K562 (cell line): ENCODE results near the gene PSMG3. TPM values are rescaled to one million over a fixed set of nuclear protein-coding genes. Genes with fewer than 3 reads are reported as not detected.

Experiments used
- ATF7 ChIP-seq: fragments of 450-650 bp; IDR thresholded peaks from 2 replicates; pipeline ENCODE4 v1.7.1; 2014; ENCODE audit warnings: mild to moderate bottlenecking, moderate library complexity
- CREM ChIP-seq: IDR thresholded peaks from 2 replicates; pipeline ENCODE4 v1.6.1; 2014; ENCODE audit warnings: antibody characterized with exemption, low read depth
- CXXC5 ChIP-seq: fragments of 250-450 bp; sonication (Bioruptor Pico); IDR thresholded peaks from 2 replicates; pipeline ENCODE4 v1.8.0; 2022; ENCODE audit warnings: inconsistent platforms, mild to moderate bottlenecking, moderate library complexity
- ETV5 ChIP-seq: sonication (generic); formaldehyde crosslinking; IDR thresholded peaks from 2 replicates; pipeline ENCODE4 v1.4.0; 2020; ENCODE audit warnings: low read depth, mild to moderate bottlenecking, missing genetic modification reagents
- JUNB ChIP-seq: fragments of 450-650 bp; formaldehyde crosslinking; conservative IDR thresholded peaks from 2 replicates; pipeline ENCODE4 v1.4.0; 2020; ENCODE audit warnings: mild to moderate bottlenecking
- KDM1A ChIP-seq, 2 experiments: fragments of 450-650 bp; IDR thresholded peaks; 2 replicates each; pipeline ENCODE4 v1.6.1; 2016; ENCODE audit warnings: mild to moderate bottlenecking in 2 of 2
- KLF10 ChIP-seq: fragments of 250-450 bp; sonication (Bioruptor Pico); IDR thresholded peaks from 2 replicates; pipeline ENCODE4 v1.6.1; 2021; ENCODE audit warnings: matching md5 sums
- MAZ ChIP-seq, 2 experiments: fragments of 450-650 bp in 1 of 2; sonication (generic) in 1 of 2; formaldehyde crosslinking; IDR thresholded peaks in 1 of 2; conservative IDR thresholded peaks in 1 of 2; 2 replicates each; pipeline versions ENCODE4 v1.4.0 to v1.5.0; 2020; ENCODE audit warnings: mild to moderate bottlenecking in 1 of 2, missing genetic modification reagents in 1 of 2
- MYNN ChIP-seq, 2 experiments: sonication (generic); formaldehyde crosslinking in 1 of 2; IDR thresholded peaks; 2 replicates each; pipeline versions ENCODE4 v1.5.0 to v1.6.1; 2016 to 2020; ENCODE audit warnings: antibody characterized with exemption in 1 of 2, missing genetic modification reagents in 1 of 2
- RB1 ChIP-seq: fragments of 450-650 bp; IDR thresholded peaks from 2 replicates; pipeline ENCODE4 v1.6.1; 2017; ENCODE audit warnings: low read depth, mild to moderate bottlenecking
- RBM25 ChIP-seq: fragments of 200-400 bp; formaldehyde crosslinking; IDR thresholded peaks from 2 replicates; pipeline ENCODE4 v1.6.1; 2018; ENCODE audit warnings: low read length, low read depth, moderate library complexity; ENCODE audit not compliant: severe bottlenecking
- RFX1 ChIP-seq: fragments of 450-650 bp; IDR thresholded peaks from 2 replicates; pipeline ENCODE4 v1.6.1; 2016; ENCODE audit warnings: mild to moderate bottlenecking, moderate library complexity
- SMARCA4 ChIP-seq: fragments of 450-650 bp; IDR thresholded peaks from 2 replicates; pipeline ENCODE4 v1.6.1; 2016
- SP1 ChIP-seq: sonication (generic); formaldehyde crosslinking; IDR thresholded peaks from 2 replicates; pipeline ENCODE4 v1.8.1; 2022; ENCODE audit warnings: mild to moderate bottlenecking, missing genetic modification reagents
- TEAD2 ChIP-seq: fragments of 450-650 bp; IDR thresholded peaks from 2 replicates; pipeline ENCODE4 v1.6.1; 2016; ENCODE audit warnings: missing genetic modification characterization, control low read depth, missing compliant biosample characterization
- VEZF1 ChIP-seq: fragments of 200-800 bp; sonication (Bioruptor generic); IDR thresholded peaks from 2 replicates; pipeline ENCODE4 v1.6.1; 2017; ENCODE audit warnings: missing genetic modification characterization, missing compliant biosample characterization
- ZFP30 ChIP-seq: fragments of 250-450 bp; sonication (Bioruptor Pico); IDR thresholded peaks from 2 replicates; pipeline ENCODE4 v1.8.0; 2022; ENCODE audit warnings: moderate library complexity, mild to moderate bottlenecking, inconsistent platforms, borderline replicate concordance
- ZFX ChIP-seq: sonication (generic); formaldehyde crosslinking; IDR thresholded peaks from 2 replicates; pipeline ENCODE4 v1.8.0; 2022; ENCODE audit warnings: mild to moderate bottlenecking, missing genetic modification reagents, moderate library complexity
- ZNF140 ChIP-seq: fragments of 250-450 bp; sonication (Bioruptor Pico); IDR thresholded peaks from 2 replicates; pipeline ENCODE4 v1.8.0; 2021; ENCODE audit warnings: moderate library complexity, mild to moderate bottlenecking, inconsistent platforms
- ZNF589 ChIP-seq: fragments of 200-800 bp; sonication (Bioruptor generic); IDR thresholded peaks from 2 replicates; pipeline ENCODE4 v1.6.1; 2016; ENCODE audit warnings: low read depth, missing genetic modification characterization, missing compliant biosample characterization
- ZNF778 ChIP-seq: fragments of 450-650 bp; formaldehyde crosslinking; IDR thresholded peaks from 2 replicates; pipeline ENCODE4 v1.4.0; 2020; ENCODE audit warnings: mild to moderate bottlenecking, moderate library complexity
- polyA plus RNA-seq, 8 experiments: library from polyadenylated mRNA; depleted of rRNA in 4 of 8; stranded (reverse) in 5 of 8; unstranded in 3 of 8; fragments of >200 nt; fragmentation: Nextera tagmentation in 2 of 8; fragmentation: Illumina TruSeq in 1 of 8; extraction: Ambion mirVana in 2 of 8; extraction: Trizol in 1 of 8; gene quantifications; 2 replicates each; pipeline versions ENCODE4 v1.2.1 to v1.2.3, GENCODE V29; 2011 to 2014; ENCODE audit warnings: inconsistent platforms in 1 of 8, missing spikeins in 1 of 8
- total RNA-seq, 7 experiments: library from RNA; depleted of rRNA in 6 of 7; stranded (reverse); fragments of >200 nt in 6 of 7; fragmentation: Illumina TruSeq in 2 of 7; extraction: Trizol in 2 of 7; gene quantifications; 2 replicates each; pipeline versions ENCODE4 v1.2.1 to v1.2.3, GENCODE V29; 2011 to 2021; ENCODE audit warnings: low replicate concordance in 1 of 7
- TF ChIP-seq, protein P1 (sequence below), 2 experiments: fragments of 450-650 bp in 1 of 2; sonication (generic) in 1 of 2; formaldehyde crosslinking in 1 of 2; IDR thresholded peaks in 1 of 2; conservative IDR thresholded peaks in 1 of 2; 2 replicates each; pipeline versions ENCODE4 v1.6.1 to v1.8.1; 2016 to 2023; ENCODE audit warnings: mild to moderate bottlenecking in 2 of 2, moderate library complexity in 2 of 2, inconsistent platforms in 1 of 2, missing genetic modification reagents in 1 of 2
- TF ChIP-seq, protein P2 (sequence below): fragments of 450-650 bp; IDR thresholded peaks from 2 replicates; pipeline ENCODE4 v1.6.1; 2017; ENCODE audit warnings: antibody characterized with exemption

The PSMG3 gene
- total and polyA plus RNA-seq, 9 of the 15 experiments (the other 6 are each of a cell fraction or from before 2014, with no cell fraction given) = 34.8 to 122 (median 80.1) TPM

GRCh38 chr7:1536743-1537534 lies 32.9 kb downstream of the PSMG3 start (continued):
- TF ChIP-seq, protein P1, sequence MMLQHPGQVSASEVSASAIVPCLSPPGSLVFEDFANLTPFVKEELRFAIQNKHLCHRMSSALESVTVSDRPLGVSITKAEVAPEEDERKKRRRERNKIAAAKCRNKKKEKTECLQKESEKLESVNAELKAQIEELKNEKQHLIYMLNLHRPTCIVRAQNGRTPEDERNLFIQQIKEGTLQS (IDR thresholded peaks at IDR 0.05) = peak; percentile 96
- TF ChIP-seq, protein P1 (CRISPR knock-in tag; conservative IDR thresholded peaks at IDR 0.05) = peak; percentile 95
- TF ChIP-seq SP1 (CRISPR knock-in tag) (no peak), ZFX (CRISPR knock-in tag) (peak; percentile 44; the same call in 1 of the 2 replicates), RFX1 (no peak), ZFP30 (CRISPR knock-in tag) (no peak), RBM25 (no peak), ATF7 (peak; percentile 70), JUNB (CRISPR knock-in tag) (0 out of 2 replicates have a peak, but pooled peaks have one; percentile 44), SMARCA4 (peak; percentile 55), RB1 (no peak), ETV5 (CRISPR knock-in tag) (0 out of 2 replicates have a peak, but pooled peaks have one; percentile 25), MYNN (IDR thresholded peaks at IDR 0.05) (0 out of 2 replicates have a peak, but pooled peaks have one; percentile 18), MYNN (CRISPR knock-in tag; IDR thresholded peaks at IDR 0.05) (no peak), KDM1A (IDR thresholded peaks at IDR 0.05) (no peak), ZNF778 (CRISPR knock-in tag) (no peak), CREM (peak; percentile 67), CXXC5 (CRISPR knock-in tag) (peak; percentile 9; the same call in 1 of the 2 replicates), KLF10 (no peak), ZNF140 (no peak), VEZF1 (peak; percentile 73), MAZ (CRISPR knock-in tag; conservative IDR thresholded peaks at IDR 0.05 in 1 of 2, IDR thresholded peaks at IDR 0.05 in 1 of 2) (0 out of 4 replicates have a peak, but pooled peaks of 1 of the 2 experiments have one; percentile 20), ZNF589 (CRISPR knock-in tag) (0 out of 2 replicates have a peak, but pooled peaks have one; percentile 20), TEAD2 (tag) (peak; percentile 77; the same call in 1 of the 2 replicates)
- TF ChIP-seq, protein P2, sequence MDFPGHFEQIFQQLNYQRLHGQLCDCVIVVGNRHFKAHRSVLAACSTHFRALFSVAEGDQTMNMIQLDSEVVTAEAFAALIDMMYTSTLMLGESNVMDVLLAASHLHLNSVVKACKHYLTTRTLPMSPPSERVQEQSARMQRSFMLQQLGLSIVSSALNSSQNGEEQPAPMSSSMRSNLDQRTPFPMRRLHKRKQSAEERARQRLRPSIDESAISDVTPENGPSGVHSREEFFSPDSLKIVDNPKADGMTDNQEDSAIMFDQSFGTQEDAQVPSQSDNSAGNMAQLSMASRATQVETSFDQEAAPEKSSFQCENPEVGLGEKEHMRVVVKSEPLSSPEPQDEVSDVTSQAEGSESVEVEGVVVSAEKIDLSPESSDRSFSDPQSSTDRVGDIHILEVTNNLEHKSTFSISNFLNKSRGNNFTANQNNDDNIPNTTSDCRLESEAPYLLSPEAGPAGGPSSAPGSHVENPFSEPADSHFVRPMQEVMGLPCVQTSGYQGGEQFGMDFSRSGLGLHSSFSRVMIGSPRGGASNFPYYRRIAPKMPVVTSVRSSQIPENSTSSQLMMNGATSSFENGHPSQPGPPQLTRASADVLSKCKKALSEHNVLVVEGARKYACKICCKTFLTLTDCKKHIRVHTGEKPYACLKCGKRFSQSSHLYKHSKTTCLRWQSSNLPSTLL = no peak
